ENCODE data around the gene GAL.
A peak's percentile ranks its signal among the peaks of the same experiment; 100 is the strongest.

The GAL gene

DNA sequence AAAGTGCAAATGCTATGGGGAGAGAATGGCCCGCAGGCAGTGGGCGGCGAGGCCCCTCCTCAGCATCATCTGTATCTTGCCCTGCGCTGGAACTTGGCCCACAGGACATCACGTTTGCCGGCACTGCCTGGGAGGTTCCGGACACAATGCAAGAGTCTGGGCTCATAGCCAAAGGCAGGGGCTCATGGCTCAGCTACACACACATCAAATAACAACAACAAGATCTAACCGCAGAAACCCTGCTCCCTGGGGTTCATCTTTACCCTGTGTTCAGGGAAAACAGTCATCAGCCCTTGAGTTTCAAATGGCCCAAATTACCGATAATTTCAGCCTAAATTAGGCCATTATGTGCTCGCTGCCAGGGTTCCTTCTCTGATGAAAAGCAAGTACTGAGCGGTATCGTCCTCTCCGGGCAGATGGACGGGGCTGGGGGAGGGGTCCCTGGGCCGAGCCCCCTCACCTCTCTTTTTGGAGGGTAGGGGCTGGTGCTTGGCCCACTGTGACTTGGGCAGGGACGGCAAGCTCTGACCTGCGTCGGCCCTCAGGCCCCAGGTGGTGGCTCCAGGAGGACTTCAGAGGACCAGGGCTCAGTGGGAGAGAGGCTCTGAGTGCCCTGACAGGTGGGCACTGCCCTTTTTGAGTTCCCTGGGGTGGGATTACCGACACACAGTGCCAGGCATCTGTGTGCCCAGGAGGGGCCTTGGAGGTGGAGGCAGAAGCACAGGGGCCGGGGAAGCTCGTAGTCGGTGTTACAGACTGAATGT is 25.0 kb upstream of the GAL start:
- no peak for DNase-seq

DNA sequence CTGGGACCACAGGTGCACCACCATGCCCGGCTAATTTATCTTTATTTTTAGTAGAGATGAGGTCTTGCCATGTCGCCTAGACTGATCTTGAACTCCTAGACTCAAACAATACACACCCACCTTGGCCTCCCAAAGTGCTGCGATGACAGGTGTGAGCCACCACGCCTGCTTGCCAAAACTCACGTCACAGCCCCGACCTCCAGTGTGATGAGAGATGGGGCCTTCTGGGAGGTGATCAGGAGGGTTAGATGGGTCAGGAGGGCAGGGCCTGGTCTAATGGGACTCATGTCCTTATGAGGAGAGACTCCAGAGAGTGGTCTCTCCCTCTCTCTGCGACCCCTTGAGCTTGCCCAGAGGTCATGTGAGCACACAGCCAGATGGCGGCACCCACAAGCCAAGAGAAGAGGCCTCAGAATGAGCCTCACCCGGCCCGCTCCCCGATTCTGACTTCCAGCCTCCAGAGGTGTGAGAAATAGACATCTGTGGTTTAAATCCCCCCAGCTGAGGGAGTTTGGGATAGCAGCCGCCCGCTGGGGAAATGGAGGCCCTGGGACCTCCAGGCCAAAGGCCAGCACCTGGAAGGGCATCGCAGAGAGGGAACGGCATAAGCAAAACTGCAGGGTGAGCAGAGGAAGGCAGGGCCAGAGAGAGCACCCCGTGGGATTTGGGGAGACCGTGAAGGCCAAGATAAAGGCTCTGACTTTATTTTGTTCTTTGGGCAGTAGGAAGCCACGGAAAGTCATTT is 24.1 kb upstream of the GAL start:
- no peak for DNase-seq

DNA sequence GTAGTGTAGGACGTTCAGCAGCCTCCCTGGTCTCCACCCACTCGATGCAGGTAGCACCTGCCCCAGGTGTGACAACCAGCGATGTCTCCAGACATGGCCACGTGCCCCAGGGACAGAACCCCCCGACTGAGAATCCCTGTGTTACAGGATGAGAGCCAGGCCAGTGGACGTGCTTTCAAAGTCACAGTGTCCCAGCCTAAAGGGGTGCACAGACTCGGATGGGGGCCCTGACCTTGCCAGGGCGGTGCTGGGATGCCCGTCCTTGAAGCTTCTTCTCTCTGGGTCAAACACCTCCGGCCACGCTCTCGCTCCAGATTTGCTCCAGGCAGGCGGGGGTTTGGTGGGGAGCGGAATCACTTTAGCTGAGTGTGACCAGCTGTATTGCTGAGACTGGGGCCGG is 23.3 kb upstream of the GAL start:
- no peak for DNase-seq

DNA sequence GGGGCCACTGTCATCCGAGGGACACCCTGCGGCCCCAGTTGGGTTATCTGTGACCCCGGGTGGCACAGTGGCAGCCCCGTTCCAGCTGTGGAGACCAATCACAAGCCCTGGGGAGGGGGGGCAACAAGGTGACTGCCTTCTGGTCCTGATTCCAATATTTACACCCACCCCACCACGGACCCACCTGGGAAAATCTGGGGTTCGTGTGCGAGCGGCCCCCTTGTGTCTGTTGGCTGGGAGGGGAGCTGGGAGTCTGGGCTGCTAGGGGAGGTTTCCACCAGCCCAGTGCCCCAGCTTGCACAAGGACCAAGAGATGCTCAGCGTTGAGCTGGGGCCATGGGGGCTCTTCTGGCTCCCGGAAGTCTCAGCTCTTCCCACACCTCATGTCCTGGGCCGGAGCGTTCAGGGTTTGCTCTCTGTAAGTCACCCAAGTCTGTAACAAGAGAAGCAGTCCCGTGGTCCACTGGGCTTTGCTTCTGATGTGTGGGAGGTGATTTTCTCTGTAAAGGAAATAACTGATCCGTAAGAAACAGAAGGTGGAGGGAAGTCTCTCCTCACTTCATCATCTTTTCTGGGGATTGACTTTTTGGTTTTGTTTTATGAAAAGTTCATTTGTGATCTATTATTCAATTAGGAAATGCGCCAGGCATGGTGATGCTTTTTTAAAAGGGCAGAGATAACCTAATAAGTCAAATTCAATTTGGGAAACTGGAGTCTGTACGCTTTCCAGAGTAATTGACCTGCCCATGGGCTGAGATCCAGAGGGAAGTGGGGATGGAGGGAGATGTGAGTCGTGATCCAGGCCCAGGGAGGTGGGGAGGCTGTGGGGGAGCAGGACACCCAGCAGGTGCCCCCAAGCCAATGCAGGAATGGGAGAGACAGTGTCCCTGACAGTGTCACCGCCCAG is 22.4 kb upstream of the GAL start:
- no peak for DNase-seq

DNA sequence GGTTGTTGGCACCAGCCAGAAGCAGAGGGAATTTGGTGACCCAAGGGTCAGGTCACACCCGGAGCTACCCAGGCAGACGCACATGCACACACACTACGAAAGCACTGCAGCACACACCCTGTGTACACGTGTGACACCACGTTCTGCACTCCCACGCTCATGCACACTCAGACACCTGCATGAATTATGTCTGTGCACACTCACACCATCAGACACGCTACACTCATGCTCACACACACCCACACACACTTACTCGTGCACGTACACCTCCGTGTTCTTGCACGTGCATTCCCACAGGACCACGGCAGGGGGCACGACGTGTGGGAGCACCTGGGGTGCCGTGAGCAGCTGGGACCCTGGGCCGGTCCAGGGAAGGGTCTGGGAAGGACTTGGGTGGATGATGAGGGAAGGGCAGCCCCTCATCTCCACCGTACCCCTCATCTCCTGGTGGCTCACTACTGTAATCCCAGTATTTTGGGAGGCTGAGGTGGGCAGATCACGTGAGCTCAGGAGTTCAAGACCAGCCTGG is 20.8 kb upstream of the GAL start:
- DNase-seq: no peak

DNA sequence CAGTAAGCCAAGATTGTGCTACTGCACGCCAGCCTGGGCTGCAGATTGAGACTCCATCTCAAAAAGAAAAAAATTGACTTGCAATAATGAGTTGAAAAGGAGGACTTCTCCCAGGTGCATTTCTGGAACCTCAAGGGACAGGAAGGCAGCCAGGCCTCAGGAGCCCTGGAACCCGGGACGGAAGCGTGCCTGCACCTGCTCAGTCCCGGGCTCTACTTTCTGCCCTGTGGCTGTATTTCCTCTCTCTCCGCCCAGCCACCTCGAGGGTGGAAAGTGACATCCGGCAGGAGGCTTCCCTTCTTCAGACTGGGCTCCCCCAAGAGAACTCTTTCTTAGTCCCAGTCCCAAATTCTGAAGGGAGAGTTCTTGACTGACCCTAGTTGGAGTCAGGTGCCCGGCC is 20.2 kb upstream of the GAL start:
- DNase-seq: no peak

DNA sequence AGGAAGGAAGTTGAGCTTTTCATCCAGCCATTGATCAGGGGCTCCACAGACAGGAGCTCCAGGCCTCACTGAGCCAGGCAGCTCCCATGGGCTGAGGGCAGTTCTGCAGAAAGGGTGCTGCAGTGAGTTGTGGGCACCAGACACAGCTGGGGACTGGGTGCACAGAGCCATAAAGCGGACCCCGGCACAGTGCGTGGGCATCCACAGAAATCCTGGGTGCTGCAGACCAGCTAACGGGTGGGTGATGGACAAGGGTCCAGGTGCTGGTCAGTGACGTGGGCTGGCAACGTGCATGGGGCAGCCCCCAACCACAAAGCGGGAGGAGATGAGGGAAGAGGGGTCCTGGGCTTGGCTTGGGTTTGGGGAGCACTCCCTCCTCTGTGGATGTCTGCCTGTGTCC is 19.4 kb upstream of the GAL start:
- DNase-seq: no peak

DNA sequence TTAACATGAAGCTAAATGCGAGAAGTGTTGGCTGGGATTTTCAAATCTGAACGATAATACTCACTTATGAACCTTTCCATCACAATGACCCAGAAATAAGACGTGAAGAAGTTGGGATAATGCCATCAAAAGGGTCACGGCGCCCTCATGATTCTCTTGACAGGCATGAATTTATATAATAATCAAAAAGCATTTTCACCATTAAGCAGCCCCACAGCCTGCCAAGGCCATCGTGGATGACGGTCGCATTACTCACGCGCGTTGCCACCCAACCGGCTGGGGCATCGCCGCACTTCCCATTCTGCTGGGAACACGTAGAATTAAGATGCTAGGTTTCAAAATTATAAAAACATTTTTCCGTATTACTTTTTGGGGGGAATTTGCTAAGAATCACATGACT is 18.9 kb upstream of the GAL start:
- DNase-seq: no peak

DNA sequence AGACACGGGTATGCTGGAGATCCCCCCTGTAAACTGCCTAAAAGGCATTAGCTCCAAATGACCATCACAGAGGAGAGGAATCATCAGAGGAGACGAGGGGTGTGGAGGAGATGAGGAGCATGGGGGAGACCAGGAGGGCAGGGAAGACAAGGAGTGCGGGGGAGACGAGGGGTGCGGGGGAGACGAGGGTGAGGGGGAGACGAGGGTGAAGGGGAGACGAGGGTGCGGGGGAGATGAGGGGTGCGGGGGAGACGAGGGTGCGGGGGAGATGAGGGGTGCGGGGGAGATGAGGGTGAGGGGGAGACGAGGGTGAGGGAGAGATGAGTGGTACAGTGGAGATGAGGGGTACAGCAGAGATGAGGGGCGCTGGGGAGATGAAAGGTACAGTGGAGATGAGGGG is 17.5 kb upstream of the GAL start:
- DNase-seq: no peak

DNA sequence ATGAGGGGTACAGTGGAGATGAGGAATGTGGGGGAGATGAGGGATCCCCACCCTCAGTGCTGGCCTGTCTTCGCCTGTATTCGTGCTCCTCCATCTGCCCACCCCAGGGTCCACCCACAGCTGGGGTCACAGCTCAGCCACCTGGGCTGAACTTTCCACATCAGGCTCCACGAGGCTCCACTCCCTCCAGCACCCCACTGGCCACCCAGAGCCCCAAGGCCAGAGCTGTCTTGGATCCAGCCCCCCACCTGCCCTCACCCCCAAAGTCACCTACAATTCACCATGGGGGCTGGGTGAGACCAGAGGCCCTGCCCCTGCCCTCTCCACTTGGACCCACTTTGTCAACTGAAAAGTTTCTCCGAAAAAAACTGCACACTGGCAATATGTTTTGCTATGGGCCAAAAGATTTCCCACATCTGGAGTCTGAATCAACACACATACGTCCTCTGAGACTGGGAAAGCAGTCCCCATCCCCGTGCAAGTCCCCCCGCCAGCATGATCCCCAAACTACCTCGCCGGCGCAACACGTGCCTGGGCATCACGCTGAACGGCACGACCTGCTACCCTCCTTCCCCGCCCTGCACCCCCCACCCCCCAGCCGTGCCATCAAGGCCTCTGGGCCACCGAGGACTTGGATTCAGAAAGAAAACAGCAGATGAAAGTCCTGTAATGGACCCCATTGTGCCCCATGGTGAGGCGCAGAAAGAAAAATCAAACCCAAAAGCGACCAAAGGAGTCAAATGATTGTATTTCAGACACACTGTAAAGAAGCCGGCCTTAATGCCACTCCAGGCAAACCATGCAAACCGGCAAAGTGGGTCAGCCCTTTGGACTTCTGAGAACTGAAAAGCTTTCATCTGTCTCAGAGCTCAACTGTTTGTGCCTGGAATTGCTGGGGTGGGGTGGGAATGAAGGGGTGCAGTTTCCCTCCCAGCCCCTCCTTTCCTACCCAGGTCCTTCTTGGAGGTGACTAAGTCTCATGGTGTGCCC is 16.5 kb upstream of the GAL start:
- DNase-seq: no peak

DNA sequence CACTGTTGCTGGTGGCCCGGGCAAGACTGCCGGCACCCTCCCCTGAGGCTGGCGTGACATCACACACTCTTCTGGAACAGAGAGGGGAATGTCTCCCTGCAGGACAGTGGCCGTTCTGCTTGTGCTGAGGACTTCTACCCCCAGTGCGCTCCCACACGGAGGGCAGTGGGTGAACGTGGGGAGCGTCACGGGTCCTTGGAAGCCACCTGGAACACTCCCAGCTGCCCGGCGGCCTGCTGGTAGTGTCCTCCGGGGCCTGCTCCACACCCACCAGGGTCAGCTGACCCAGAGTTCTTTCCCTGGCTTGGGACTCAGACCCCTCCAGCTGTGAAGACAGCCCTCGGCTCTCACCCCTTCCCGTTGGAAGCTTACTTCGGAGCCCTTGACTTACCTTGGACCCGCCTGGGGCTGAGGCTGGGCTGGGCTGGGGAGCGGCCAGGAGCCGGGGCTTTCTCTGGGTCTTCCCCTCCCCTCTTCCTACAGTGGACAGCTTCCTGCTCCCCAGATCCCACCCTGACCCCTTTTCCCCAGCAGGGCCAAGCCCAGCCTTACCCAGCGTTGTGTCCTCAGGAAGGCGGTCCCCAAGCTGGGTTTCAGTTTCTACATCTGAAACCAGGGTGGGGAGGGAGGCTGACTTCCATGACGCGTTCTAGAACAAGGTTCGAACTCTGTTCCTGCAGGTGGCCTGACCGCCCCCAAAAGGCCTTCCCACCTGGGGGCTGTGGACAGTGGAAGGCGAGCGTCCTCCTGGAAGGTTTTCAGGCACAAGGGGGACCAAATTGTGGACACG is 14.8 kb upstream of the GAL start:
- no peak for DNase-seq

DNA sequence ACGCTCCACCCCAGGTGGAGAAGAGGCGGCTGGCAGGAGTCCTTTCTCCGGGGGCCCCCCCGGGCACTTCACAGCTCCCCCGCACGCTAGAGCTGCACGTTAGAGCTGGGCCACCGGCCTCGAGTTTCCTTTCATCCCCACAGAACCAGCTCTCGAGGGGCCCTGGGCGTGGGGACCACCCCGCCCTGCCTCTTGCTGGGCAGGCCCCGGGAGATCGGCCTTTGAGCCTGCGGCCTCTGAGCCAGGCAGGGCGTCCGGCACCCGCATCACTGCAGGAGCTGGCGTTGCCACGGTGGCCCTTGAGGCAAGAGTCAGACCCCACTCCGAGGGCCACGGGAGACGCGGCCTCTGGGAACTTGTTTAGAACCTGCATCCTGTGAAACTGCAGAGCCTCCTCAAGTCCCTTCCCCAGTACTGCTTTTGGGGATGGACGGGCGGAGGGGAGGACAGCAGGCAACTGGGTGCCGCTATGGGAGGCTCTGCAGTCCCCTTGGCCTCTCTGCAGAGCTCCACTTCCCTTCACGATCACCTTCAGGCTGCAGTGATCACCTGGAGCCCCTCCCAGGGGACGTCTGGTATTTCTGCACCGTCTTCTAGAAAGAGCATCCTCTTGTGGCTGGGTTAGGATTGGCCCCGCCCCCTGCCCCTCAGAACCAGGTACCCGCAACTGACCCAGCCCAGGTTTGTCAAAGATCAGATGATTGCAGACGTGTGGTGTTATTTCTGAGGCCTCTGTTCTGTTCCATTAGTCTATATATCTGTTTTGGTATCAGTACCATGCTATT is 13.9 kb upstream of the GAL start:
- no peak for DNase-seq

DNA sequence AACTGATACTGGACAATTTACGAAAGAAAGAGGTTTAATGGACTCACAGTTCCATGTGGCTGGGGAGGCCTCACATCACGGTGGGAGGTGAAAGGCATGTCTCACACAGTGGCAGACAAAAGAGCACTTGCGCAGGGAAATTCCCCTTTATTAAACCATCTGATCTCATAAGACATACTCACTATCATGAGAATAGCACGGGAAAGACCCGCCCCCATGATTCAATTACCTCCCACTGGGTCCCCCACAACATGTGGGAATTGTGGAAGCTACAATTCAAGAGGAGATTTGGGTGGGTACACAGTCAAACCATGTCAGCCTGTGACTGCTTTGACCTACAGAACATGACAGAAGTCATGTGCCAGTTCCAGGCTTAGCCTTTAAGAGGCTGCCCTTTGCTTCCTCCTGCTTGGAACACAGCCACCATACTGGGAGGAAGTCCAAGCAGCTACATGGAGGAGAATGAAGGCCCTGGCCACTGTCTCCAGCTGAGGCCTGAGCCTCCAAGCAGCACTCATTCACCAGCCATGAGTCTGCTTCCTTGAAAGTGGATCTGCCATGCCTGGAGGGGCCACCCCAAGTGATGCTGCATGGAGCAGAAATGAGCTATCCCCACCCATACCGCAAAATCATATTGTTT is 10.9 kb upstream of the GAL start:
- peak; percentile 37 for DNase-seq

DNA sequence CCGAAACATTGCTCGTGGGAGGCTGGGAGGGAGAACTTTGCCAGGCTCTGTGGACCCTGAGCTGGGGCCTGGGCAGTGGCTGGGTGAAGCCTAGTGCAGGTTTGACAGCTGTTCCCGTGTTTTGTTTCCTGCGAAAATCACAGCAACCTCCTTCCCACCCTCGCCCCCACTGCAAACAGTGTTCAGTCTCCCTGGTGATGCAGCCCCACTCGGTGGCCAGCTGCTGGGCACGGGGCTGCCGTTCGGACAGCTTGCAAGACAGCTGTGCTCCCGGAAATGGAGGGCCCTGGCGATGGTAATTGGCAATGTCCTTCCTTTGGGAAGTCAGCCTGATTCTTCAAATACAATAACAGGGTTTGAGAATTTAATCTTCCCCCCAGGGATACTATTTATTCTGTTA is 10.4 kb upstream of the GAL start:
- no peak for DNase-seq

DNA sequence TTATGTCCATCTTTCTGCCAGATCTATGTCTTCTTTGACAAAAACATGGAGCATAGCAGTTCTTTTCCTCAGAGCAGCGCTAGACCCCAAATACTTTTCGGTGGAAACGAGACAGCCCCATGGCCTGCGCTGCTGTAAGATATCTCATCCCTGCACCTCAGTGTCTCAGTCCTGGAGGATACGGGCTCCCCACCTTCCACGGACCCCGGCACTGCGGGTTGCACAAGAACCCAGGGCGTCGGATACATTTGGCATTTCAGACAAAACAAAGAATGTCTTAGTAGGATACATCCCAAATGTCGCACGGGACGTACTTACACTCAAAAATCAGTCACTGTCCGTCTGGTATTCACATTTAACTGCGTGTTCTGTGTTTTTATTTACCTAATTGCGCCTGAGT is 9.9 kb upstream of the GAL start:
- no peak for DNase-seq

DNA sequence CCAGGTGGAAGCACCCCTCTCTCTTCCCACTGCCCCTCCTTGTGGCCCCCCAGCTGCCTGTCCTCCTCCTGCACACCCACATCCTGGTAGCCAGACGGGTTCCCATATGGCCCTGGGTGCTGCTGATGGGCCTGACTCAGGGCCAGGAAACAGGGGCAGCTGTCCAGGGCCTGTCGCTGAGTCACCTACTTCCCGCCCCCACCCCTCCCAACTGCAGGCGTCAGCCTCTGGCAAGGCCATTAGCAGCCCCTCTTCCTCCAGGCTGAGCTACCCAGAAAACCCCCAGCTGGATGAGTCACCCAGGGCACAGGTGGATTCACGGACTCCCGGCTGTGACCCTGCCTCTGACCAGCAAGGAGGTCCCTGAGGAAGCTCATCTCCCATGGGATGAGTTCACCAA is 6.9 kb upstream of the GAL start:
- DNase-seq: peak; percentile 75

DNA sequence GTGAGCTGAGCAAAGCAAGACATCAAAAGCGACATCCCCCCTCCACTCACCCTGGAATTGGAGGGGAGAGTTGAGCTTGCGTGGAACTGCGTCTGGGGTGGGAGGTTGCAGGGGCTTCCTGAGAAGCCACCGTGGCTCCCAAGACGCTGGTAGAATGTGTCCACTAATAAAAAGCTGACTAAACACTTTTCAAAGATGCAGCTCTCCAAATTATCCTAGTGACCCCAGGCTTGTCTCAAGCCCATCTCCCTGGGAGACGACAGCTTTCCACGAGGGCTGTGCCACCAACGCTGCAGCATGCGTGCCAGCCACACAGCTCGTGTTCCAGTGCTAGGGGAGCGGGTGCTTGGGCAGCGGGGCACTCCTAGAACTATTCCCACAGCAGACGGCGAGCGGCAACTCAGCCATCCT is 6.3 kb upstream of the GAL start:
- no peak for DNase-seq

DNA sequence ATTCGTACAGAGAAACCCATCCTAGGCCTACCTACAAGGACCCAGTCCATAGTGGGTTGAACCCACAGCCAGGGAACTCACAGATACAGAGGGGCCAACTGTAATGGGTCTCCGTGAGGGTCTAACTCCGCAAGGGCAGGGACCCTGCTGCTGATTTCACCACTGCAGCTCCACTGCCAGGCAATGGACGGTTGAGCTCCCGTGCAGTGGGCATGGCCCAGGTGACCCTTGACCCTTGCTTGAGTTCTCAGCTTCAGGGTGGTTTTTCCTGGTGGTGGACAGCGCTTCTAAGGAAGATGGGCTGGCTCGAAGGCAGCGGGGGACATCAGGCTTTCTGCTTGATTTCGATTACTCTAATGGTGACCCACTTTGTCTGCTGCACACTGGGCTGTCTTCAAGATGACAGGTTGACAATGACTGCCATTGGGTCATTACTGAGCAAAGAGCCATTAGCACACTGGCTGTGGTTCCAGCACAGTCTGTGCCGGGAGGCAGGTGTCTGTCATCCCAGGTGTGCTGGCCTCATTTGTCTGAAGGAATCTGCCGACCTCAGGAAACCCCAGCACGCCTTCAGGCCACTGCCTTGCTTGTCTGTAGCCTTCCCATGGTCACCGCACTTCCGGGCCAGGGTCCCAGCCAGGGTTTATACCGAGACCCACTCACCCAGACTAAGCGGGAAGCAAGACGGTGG is 3.7 kb upstream of the GAL start:
- no peak for DNase-seq

DNA sequence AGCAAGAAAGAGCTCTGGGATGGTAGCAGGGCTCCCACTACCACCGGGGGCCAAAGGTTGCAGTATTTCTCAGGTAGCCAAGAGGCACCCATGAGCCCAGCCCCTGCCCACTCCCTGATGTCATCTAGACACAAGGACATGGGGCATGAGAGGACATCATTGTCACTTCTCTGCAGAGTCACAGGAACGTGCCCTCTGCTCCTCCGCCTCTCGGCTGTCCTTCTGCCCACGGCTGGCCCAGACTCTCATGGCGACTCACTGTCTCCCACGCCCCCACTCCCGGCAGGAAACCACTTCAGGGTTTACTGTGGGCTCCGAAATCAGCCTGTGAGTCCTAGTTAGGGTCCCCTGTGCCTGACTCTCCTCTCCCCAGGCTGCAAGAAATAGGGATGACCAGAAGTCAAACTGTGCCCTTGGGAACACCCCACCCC is 1.8 kb upstream of the GAL start:
- no peak for DNase-seq
